GM19099 (cell line): ENCODE results near the gene SOWAHA.

ENCODE experiments used
- POLR2A ChIP-seq: IDR thresholded peaks from 3 replicates; pipeline ENCODE4 v1.6.1; 2011; ENCODE audit warnings: low read depth; ENCODE audit not compliant: insufficient read length; ENCODE audit errors: extremely low read depth

The SOWAHA gene

GRCh38 chr5:132829742-132830435 lies 16.8 kb downstream of the SOWAHA start:
- peak; percentile 2 for TF ChIP-seq POLR2A

GRCh38 chr5:132830436-132831094 lies 17.5 kb downstream of the SOWAHA start, which contains the start of gene SHROOM1:
SHROOM1 (minus strand) TSS chr5:132830647; CDS start chr5:132826140, 4,507 bp downstream.
- peak; percentile 51 for TF ChIP-seq POLR2A

- TF ChIP-seq POLR2A: no peak
Measured at GRCh38 chr5:132831095-132831860, 18.2 kb downstream of the SOWAHA start.

GRCh38 chr5:132832612-132833011 lies 19.5 kb downstream of the SOWAHA start:
- TF ChIP-seq POLR2A: no peak

- TF ChIP-seq POLR2A: no peak
Measured at GRCh38 chr5:132834057-132834456, 21.0 kb downstream of the SOWAHA start.

- TF ChIP-seq POLR2A: no peak
Measured at GRCh38 chr5:132836852-132837251, 23.8 kb downstream of the SOWAHA start.

GRCh38 chr5:132837868-132838267 lies 24.8 kb downstream of the SOWAHA start:
- no peak for TF ChIP-seq POLR2A

- TF ChIP-seq POLR2A: no peak
Measured at GRCh38 chr5:132838516-132839282, 25.6 kb downstream of the SOWAHA start.

GRCh38 chr5:132839426-132840301 lies 26.6 kb downstream of the SOWAHA start:
- no peak for TF ChIP-seq POLR2A

GRCh38 chr5:132840313-132840712 lies 27.2 kb downstream of the SOWAHA start:
- no peak for TF ChIP-seq POLR2A

GRCh38 chr5:132840896-132841295 lies 27.8 kb downstream of the SOWAHA start:
- TF ChIP-seq POLR2A: no peak

- no peak for TF ChIP-seq POLR2A
Measured at GRCh38 chr5:132841305-132841704, 28.2 kb downstream of the SOWAHA start.

- TF ChIP-seq POLR2A: no peak
Measured at GRCh38 chr5:132848270-132848669, 35.2 kb downstream of the SOWAHA start.

- no peak for TF ChIP-seq POLR2A
Measured at GRCh38 chr5:132849347-132849746, 36.2 kb downstream of the SOWAHA start.

GRCh38 chr5:132850066-132850465 lies 37.0 kb downstream of the SOWAHA start:
- no peak for TF ChIP-seq POLR2A

- TF ChIP-seq POLR2A: no peak
Measured at GRCh38 chr5:132853323-132853722, 40.2 kb downstream of the SOWAHA start.
